GM12891 (cell line): ENCODE measurements around the gene XXYLT1.

Source experiments
- DNase-seq: peaks from one replicate; pipeline ENCODE4 v3.0.0; 2011; ENCODE audit warnings: low spot score; ENCODE audit not compliant: insufficient read length
- FAIRE-seq: peaks from 2 replicates; lab custom pipeline; 2011; peaks lifted over from hg19 to GRCh38; lab: Jason Lieb, UNC
- PAX5 ChIP-seq: IDR thresholded peaks from 2 replicates; pipeline ENCODE4 v1.6.1; 2011; ENCODE audit warnings: low read length, moderate library complexity, mild to moderate bottlenecking; ENCODE audit not compliant: insufficient read depth, severe bottlenecking
- POLR2A ChIP-seq: IDR thresholded peaks from 2 replicates; pipeline ENCODE4 v1.6.1; 2011; ENCODE audit warnings: low read depth, low read length, control low read depth
- POLR2AphosphoS5 ChIP-seq: IDR thresholded peaks from 2 replicates; pipeline ENCODE4 v1.6.1; 2011; ENCODE audit warnings: low read depth, low read length, control low read depth
- POU2F2 ChIP-seq: IDR thresholded peaks from 2 replicates; pipeline ENCODE4 v1.6.1; 2011; ENCODE audit warnings: low read depth, mild to moderate bottlenecking, control low read depth, low read length, moderate library complexity
- SPI1 ChIP-seq: IDR thresholded peaks from 2 replicates; pipeline ENCODE4 v1.6.1; 2011; ENCODE audit warnings: low read depth, low read length, control low read depth
- TAF1 ChIP-seq: IDR thresholded peaks from 2 replicates; pipeline ENCODE4 v1.6.1; 2011; ENCODE audit warnings: low read depth, low read length, control low read depth

Gene XXYLT1

GRCh38 chr3:195175076-195175475 lies 95.9 kb downstream of the XXYLT1 start:
- DNase-seq (no peak), FAIRE-seq (no peak)
- TF ChIP-seq POLR2A = no peak
- no peak for TF ChIP-seq POU2F2
- no peak for TF ChIP-seq POLR2AphosphoS5
- TF ChIP-seq TAF1 = no peak
- no peak for TF ChIP-seq SPI1
- TF ChIP-seq PAX5 = no peak

- TF ChIP-seq TAF1 = no peak
- TF ChIP-seq POLR2AphosphoS5 = no peak
- TF ChIP-seq SPI1 = no peak
- no peak for TF ChIP-seq POLR2A
- no peak for TF ChIP-seq PAX5
- no peak for TF ChIP-seq POU2F2
- DNase-seq (no peak), FAIRE-seq (no peak)
These were observed 97.3 kb downstream of the XXYLT1 start for GRCh38 chr3:195173657-195174056.

GRCh38 chr3:195172896-195173295 lies 98.1 kb downstream of the XXYLT1 start:
- TF ChIP-seq SPI1 = no peak
- DNase-seq (no peak), FAIRE-seq (no peak)

- TF ChIP-seq POLR2A (no peak), PAX5 (no peak), POU2F2 (no peak), POLR2AphosphoS5 (no peak), TAF1 (no peak), SPI1 (no peak)
- DNase-seq (no peak), FAIRE-seq (peak; percentile 71)
These were observed 98.8 kb downstream of the XXYLT1 start for GRCh38 chr3:195172039-195172684.

GRCh38 chr3:195171093-195171873 lies 99.7 kb downstream of the XXYLT1 start:
- TF ChIP-seq POLR2A (no peak), POU2F2 (no peak), SPI1 (no peak)
- no peak for FAIRE-seq
- no peak for DNase-seq

GRCh38 chr3:195170496-195170895 lies 100.5 kb downstream of the XXYLT1 start:
- FAIRE-seq (no peak), DNase-seq (no peak)
- TF ChIP-seq POU2F2 = no peak
- no peak for TF ChIP-seq SPI1
- no peak for TF ChIP-seq POLR2AphosphoS5
- TF ChIP-seq POLR2A = no peak
- TF ChIP-seq TAF1 = no peak
- no peak for TF ChIP-seq PAX5

GRCh38 chr3:195169011-195169649 lies 101.8 kb downstream of the XXYLT1 start:
- FAIRE-seq (no peak), DNase-seq (no peak)
- TF ChIP-seq POU2F2 (no peak), POLR2AphosphoS5 (no peak), POLR2A (no peak), SPI1 (no peak), TAF1 (no peak), PAX5 (no peak)

- FAIRE-seq (no peak), DNase-seq (no peak)
- TF ChIP-seq PAX5 = no peak
- no peak for TF ChIP-seq POU2F2
- no peak for TF ChIP-seq SPI1
- TF ChIP-seq POLR2A = no peak
- TF ChIP-seq POLR2AphosphoS5 = no peak
- TF ChIP-seq TAF1 = no peak
These were observed 102.8 kb downstream of the XXYLT1 start for GRCh38 chr3:195168009-195168762.

GRCh38 chr3:195165790-195166189 lies 105.2 kb downstream of the XXYLT1 start:
- FAIRE-seq (no peak), DNase-seq (no peak)
- TF ChIP-seq PAX5 = no peak
